Kidney (tissue), 14 donors: ENCODE measurements around the gene NFXL1. TPM values are rescaled to one million over a fixed set of nuclear protein-coding genes. Genes with fewer than 3 reads are reported as not detected.

Experiments
- DNase-seq, 5 donors: peaks; one replicate each; pipeline ENCODE4 v3.0.0-alpha.2; 2013 to 2020
- FAIRE-seq: peaks from 2 replicates; lab custom pipeline; 2012; peaks lifted over from hg19 to GRCh38; lab: Jason Lieb, UNC
- H3K27ac ChIP-seq, 2 donors: one replicate each; pipeline ENCODE4 v1.7.0; 2013; ENCODE audit warnings: low read depth in 2 of 2, low read length in 2 of 2, inconsistent platforms in 1 of 2
- H3K27me3 ChIP-seq: one replicate; pipeline ENCODE4 v1.7.1; 2013; ENCODE audit warnings: low read length, inconsistent platforms; ENCODE audit not compliant: control insufficient read depth, insufficient read depth
- H3K36me3 ChIP-seq, 3 donors: one replicate each; pipeline versions ENCODE4 v1.7.0 to v1.7.1; 2013; ENCODE audit warnings: low read length in 3 of 3, control low read depth in 1 of 3, inconsistent platforms in 1 of 3; ENCODE audit not compliant: insufficient read depth in 3 of 3, control insufficient read depth in 2 of 3
- H3K4me1 ChIP-seq, 3 donors: one replicate each; pipeline versions ENCODE4 v1.7.0 to v1.7.1; 2013; ENCODE audit warnings: low read length in 3 of 3, inconsistent platforms in 1 of 3, low read depth in 1 of 3; ENCODE audit not compliant: control insufficient read depth in 2 of 3, insufficient read depth in 2 of 3
- H3K4me3 ChIP-seq, 3 donors: one replicate each; pipeline versions ENCODE4 v1.7.0 to v1.8.1; 2013; ENCODE audit warnings: low read length in 3 of 3, control low read depth in 1 of 3, inconsistent platforms in 1 of 3
- H3K9ac ChIP-seq, 3 donors: one replicate each; pipeline versions ENCODE4 v1.7.0 to v1.7.1; 2013; ENCODE audit warnings: low read length in 3 of 3, control low read depth in 1 of 3, inconsistent platforms in 1 of 3
- H3K9me3 ChIP-seq, 3 donors: one replicate each; pipeline versions ENCODE4 v1.7.0 to v1.7.1; 2013; ENCODE audit warnings: low read length in 3 of 3, control low read depth in 1 of 3, inconsistent platforms in 1 of 3; ENCODE audit not compliant: control insufficient read depth in 2 of 3, insufficient read depth in 1 of 3
- CTCF ChIP-seq: IDR thresholded peaks from 3 replicates; pipeline ENCODE4 v1.5.1; 2012; ENCODE audit warnings: mild to moderate bottlenecking, moderate library complexity, borderline replicate concordance; ENCODE audit not compliant: insufficient read depth; ENCODE audit errors: extremely low read depth
- intact Hi-C: fragments of 100-400 bp; cut with DNase I; formaldehyde crosslinking; loops from one replicate; pipeline ENCODE4 v1.11.1; 2022
- polyA plus RNA-seq: library from polyadenylated mRNA; stranded (reverse); fragments of 350-450 nt; fragmentation: Illumina TruSeq; extraction: RNeasy Lipid Tissue Mini Kit (QIAGEN cat#74804); gene quantifications from one replicate; pipeline ENCODE4 v1.2.3, GENCODE V29; 2014; ENCODE audit warnings: low read depth, low replicate concordance; ENCODE audit not compliant: insufficient read depth
- total RNA-seq: library from RNA; stranded (reverse); fragmentation: NEBNext Ultra II Directional; extraction: Animal tissue kit (Norgen Biotek cat#: 25700); gene quantifications from one replicate; pipeline ENCODE4 v1.2.1, GENCODE V29; 2021
- donor health status: control.
- donor health status: control.
- donor health status: control.
- donor health status: control.
- donor health status: control.
- donor health status: DM: yes; HTN: yes; CAD: no.
- donor health status: Normal renal cell carcinoma (clear cell type).

NFXL1 gene
- total and polyA plus RNA-seq, 2 donors from 2014 or later: 5.5 to 16.0 TPM

- Histone ChIP-seq H3K9ac (no peak overlapping the region), H3K36me3 (no peaks in the 10 kb centered on the region), H3K27me3 (no peaks in the 10 kb centered on the region), H3K4me3 (no peak overlapping the region), H3K27ac (no peak overlapping the region), H3K4me1 (no peaks in the 10 kb centered on the region), H3K9me3 (no peaks in the 10 kb centered on the region)
- intact Hi-C loops: no loop called here
- DNase-seq: no peak
- no peak for TF ChIP-seq CTCF
- FAIRE-seq: no peak
These were observed 86.9 kb downstream of the NFXL1 start for GRCh38 chr4:47827343-47828047.

DNA sequence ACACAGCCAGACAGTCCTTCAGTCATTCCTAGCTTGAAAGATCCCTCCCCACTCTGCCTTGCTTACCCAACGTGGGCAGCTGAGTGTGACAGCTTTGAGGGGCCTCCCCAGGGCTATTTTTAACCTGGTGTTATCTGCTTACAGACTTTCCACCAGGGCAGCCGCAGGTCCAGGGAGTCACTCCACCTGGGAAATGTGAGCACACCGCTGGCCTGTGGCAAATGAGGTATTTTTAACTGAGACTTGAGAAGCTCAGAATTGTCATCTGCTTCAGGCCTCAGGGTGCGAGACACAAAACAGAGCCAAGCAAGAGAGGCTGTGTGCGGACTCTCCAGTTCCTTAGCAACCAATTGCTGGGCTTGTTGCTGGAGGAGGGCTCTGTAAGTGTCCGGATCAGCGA is 89.5 kb downstream of the NFXL1 start:
- FAIRE-seq (no peak), DNase-seq (peak in 4 of 5 donors; percentile 85 to 93 (median 91))
- Histone ChIP-seq H3K27me3 (no peaks in the 10 kb centered on the region), H3K36me3 (no peaks in the 10 kb centered on the region), H3K9ac (no peak overlapping the region), H3K4me1 (no peaks in the 10 kb centered on the region), H3K27ac (no peak overlapping the region), H3K4me3 (no peak overlapping the region), H3K9me3 (no peaks in the 10 kb centered on the region)
- TF ChIP-seq CTCF: no peak
- intact Hi-C loops: no loop called here

GRCh38 chr4:47819178-47819577 is 95.2 kb downstream of the NFXL1 start:
- Histone ChIP-seq H3K4me3 (no peak overlapping the region), H3K36me3 (no peaks in the 10 kb centered on the region), H3K9ac (no peak overlapping the region), H3K4me1 (no peaks in the 10 kb centered on the region), H3K9me3 (no peaks in the 10 kb centered on the region), H3K27ac (no peak overlapping the region), H3K27me3 (no peaks in the 10 kb centered on the region)
- TF ChIP-seq CTCF: no peak
- FAIRE-seq (no peak), DNase-seq (no peak)
- intact Hi-C loops: no loop called here

DNA sequence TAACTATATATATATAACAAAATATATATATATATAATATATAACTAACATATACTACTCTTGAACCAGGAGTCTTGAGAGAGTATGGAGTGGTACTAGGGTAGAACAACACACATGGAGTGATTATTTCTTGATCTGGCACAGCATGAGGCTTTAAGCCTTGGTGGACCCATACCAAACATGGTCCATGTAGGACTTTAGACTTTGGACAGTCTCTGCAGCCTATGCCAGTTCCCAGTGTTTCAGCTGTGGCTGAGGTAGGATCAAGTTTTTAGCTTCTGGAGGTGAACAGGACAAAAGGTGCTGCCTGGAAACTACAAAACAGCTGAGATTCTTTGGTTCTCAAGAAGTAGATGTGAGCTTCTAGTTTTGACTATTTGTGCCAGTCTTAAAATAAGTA is 97.1 kb downstream of the NFXL1 start:
- intact Hi-C loops: no loop called here
- H3K27ac ChIP-seq: no peak overlapping the region
- H3K4me1 ChIP-seq: no peaks in the 10 kb centered on the region
- no peak overlapping the region for H3K9ac ChIP-seq
- FAIRE-seq: no peak
- no peak for DNase-seq
- H3K27me3 ChIP-seq: no peaks in the 10 kb centered on the region
- no peaks in the 10 kb centered on the region for H3K9me3 ChIP-seq
- no peaks in the 10 kb centered on the region for H3K36me3 ChIP-seq
- no peak for TF ChIP-seq CTCF
- no peak overlapping the region for H3K4me3 ChIP-seq
